Activated CD4-positive, alpha-beta memory T cell treated with anti-CD3 and anti-CD28 coated beads, Interleukin-2, amount 10 ng/mL, durations not matched to agents 7 days and 5 days (primary cell): ENCODE measurements around the gene KIF12. TPM values are rescaled to one million over a fixed set of nuclear protein-coding genes. Genes with fewer than 3 reads are reported as not detected.

Experiments used
- CTCF ChIA-PET: fragments of 350-600 bp; sonication (Branson Sonifier 250); formaldehyde crosslinking; loops from one replicate; lab custom pipeline; 2021; ENCODE audit warnings: antibody characterized with exemption, inconsistent platforms; lab: Charles Lee
- POLR2A ChIA-PET: fragments of 350-600 bp; sonication (Branson Sonifier 250); formaldehyde crosslinking; loops from one replicate; lab custom pipeline; 2021; ENCODE audit warnings: antibody characterized with exemption; lab: Charles Lee
- DNase-seq: peaks from one replicate; pipeline ENCODE4 v3.0.0-alpha.2; 2020
- H3K27ac Mint-ChIP-seq: one replicate; pipeline ENCODE4 v1.8.0; 2021; ENCODE audit warnings: mild to moderate bottlenecking, mixed read lengths
- H3K27me3 Mint-ChIP-seq: one replicate; pipeline ENCODE4 v1.8.0; 2021; ENCODE audit warnings: mixed read lengths
- H3K36me3 Mint-ChIP-seq: one replicate; pipeline ENCODE4 v1.8.0; 2021; ENCODE audit warnings: low read depth, mixed read lengths
- H3K4me1 Mint-ChIP-seq: one replicate; pipeline ENCODE4 v1.8.0; 2021; ENCODE audit warnings: mixed read lengths
- H3K4me3 Mint-ChIP-seq: one replicate; pipeline ENCODE4 v1.8.0; 2021; ENCODE audit warnings: mild to moderate bottlenecking, mixed read lengths
- H3K9me3 Mint-ChIP-seq: one replicate; pipeline ENCODE4 v1.8.0; 2021; ENCODE audit warnings: mixed read lengths
- total RNA-seq, 2 experiments: library from RNA; stranded (reverse); gene quantifications; one replicate each; pipeline ENCODE4 v1.2.3, GENCODE V29; 2021

The KIF12 gene
- total RNA-seq, 2 experiments from 2014 or later: not detected

DNA sequence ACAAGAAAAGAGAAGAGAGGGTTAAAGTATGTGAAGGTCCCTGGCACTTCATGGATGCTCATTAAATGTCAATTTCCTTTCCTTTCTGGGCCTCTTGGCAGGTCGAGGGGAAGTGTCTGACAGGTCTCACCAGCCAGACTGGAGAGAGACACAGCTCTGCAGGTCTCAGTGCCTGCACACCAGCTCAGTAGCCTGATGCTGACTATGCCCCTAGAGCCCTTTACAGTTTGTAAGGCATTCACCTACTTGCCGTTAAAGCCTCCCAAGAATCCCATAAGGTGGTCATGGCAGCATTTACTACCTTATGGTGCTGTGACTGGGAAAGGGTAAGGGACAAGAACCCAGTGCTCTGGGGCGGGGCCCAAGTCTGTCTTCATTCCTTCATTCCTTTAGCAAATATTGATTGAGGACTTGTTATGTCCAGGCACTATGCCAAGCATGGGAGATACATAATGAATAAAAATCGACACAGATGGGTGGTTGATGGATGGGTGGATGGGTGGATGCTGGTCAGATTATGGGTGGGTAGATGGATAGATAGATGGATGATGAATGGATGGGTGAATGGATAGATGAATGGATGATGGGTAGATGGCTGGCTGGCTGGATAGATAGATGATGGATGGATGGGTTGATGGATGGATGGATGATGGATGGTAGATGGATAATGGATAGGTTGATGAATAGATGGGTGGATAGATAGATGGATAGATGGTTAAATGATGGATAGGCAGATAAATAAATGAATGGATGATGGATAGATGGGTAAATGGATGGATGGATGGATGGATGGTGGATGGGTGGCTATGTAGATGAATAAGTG lies 21.3 kb upstream of the KIF12 start:
- Mint-ChIP-seq H3K4me1 (no peaks in the 10 kb centered on the region), H3K9me3 (no peaks in the 10 kb centered on the region), H3K36me3 (no peaks in the 10 kb centered on the region), H3K27ac (no peak overlapping the region), H3K4me3 (no peak overlapping the region), H3K27me3 (peaks cover 12% of the 10 kb centered on the region)
- DNase-seq: no peak
- ChIA-PET CTCF (interaction anchor here (0.8 kb wide), 1 partner anchor 12 kb away, joined by 4 read pairs; no protein-coding TSS in a partner anchor), POLR2A (no interaction called here)

DNA sequence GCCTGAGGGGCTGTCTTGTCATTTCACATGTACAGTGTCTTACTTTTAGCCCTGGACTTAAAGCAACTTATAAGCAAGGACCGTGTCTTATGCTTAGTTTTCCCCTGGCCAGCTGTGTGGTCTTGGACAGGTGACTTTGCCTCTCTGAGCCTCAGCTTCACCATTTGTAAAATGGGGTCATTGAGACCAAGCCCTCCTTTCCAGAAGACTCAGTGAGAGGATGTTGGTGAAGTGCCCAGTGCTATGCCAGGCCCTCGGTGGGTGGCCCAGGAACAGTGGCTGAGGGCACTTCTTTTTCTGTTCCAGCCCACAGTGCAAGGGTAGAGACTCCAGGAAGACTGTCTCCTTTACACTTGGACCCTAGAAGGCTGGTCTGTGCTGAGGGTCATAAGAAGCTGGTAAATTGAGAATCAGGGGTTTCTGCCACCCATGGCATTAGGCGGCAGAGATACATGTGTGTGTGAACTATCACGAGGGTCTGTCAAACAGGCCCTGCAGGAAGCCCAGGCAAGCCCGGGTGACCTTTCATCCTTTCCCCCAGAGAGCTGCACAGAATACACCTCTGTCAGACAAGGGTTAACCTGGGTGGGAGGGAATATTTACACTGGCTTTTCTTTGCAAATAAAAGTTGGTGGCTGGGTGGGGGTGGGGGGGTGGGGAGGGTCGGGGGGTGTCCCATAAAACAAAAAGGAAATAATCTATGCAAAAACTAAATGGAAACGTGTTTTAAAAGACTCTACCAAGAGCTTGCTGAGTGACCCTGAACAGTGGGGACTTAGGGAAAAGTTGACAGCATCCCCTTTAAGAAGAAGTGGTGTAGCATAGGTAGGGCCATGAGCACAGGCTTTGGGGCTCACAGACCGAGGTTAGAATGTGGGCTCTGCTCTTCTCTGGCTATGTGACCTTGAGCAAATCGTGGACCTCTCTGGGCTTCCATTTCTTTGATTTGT lies 20.4 kb upstream of the KIF12 start:
- H3K4me3 Mint-ChIP-seq: no peak overlapping the region
- no peaks in the 10 kb centered on the region for H3K36me3 Mint-ChIP-seq
- ChIA-PET CTCF (interaction anchor here (0.8 kb wide), 1 partner anchor 11 kb away, joined by 4 read pairs; no protein-coding TSS in a partner anchor), POLR2A (no interaction called here)
- peaks cover 12% of the 10 kb centered on the region for H3K27me3 Mint-ChIP-seq
- no peaks in the 10 kb centered on the region for H3K9me3 Mint-ChIP-seq
- H3K27ac Mint-ChIP-seq: no peak overlapping the region
- no peak for DNase-seq
- no peaks in the 10 kb centered on the region for H3K4me1 Mint-ChIP-seq

DNA sequence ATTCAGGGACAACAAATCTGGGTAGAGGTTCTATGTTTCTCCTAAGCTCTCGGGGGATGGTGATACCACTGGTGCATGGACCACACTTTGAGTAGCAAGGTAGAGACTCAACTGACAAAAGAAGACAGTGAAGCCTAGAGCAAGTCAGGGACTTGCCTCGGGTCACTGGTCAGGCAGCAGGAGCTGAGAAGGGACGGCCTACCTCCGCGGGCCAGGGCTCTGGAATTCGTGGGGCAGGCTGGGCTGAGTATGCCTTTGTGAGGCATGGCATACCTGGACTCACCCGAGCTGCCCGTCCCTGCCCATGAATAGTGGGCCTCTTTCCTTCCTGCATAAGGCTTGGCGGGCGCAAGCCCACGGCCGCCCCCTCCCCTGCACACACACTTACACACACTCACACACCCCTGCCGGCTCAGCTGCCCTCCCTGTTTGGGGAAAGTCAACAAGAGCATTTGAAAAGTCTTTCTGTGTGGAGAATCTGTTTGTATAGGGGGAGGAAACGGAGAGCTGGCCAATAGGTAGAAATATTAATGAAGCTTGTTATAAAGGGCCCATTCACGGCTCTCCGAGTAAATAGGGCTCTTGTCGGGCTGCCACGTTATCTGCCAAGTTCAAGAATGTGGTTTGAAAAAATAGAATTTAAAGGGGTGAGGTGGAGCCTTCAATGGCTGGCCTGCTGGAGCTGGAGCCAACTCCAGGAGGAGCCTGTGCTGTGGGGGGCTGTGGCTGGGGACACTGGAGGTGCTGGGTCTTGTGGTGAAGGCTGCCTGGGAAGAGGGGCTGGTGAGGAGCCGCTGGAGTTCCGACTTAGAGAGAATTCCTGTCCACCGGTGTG lies 19.1 kb upstream of the KIF12 start:
- no peaks in the 10 kb centered on the region for H3K9me3 Mint-ChIP-seq

GRCh38 chr9:114117614-114117995 lies 18.5 kb upstream of the KIF12 start:
- Mint-ChIP-seq H3K4me3 (no peak overlapping the region), H3K4me1 (no peaks in the 10 kb centered on the region), H3K27ac (no peak overlapping the region), H3K9me3 (no peaks in the 10 kb centered on the region), H3K27me3 (peaks cover 15% of the 10 kb centered on the region), H3K36me3 (no peaks in the 10 kb centered on the region)
- ChIA-PET CTCF (no interaction called here), POLR2A (no interaction called here)
- no peak for DNase-seq

More for the DNA sequence above, 19.1 kb upstream of the KIF12 start:
- ChIA-PET POLR2A (no interaction called here), CTCF (no interaction called here)
- DNase-seq: no peak
- no peaks in the 10 kb centered on the region for H3K36me3 Mint-ChIP-seq
- no peak overlapping the region for H3K4me3 Mint-ChIP-seq
- no peaks in the 10 kb centered on the region for H3K4me1 Mint-ChIP-seq
- H3K27me3 Mint-ChIP-seq: peaks cover 15% of the 10 kb centered on the region
- no peak overlapping the region for H3K27ac Mint-ChIP-seq

DNA sequence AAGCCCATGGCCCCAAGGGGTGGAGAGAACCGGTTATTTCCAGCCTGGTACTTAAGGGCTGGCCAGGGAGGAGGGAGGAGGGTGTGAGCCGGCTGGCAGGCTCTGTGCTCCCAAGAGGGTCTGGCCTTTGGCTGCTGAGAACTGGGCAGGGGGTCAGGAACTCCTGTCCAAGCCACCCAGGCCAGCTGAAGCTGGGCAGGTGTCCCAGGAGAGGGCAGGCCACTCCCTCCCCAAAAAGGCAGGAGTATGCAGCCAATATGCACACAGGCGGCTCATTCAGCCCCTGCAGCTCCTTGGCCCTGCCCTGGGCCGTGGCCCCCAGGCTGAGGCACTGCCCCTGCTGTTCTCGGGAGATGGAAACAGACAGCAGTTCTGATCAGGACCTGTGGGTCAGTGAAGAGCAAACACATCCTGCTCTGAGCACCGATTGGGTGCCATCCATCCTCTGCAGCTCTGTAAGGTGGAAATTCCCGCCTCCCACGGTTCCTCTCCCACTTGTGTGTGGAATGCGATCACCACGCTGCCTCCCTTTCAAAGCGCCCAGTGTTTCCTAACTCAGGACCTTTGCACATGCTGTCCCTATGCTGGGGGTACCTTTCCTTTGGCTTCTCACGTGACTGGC lies 17.1 kb upstream of the KIF12 start:
- Mint-ChIP-seq H3K27ac (no peak overlapping the region), H3K4me1 (no peaks in the 10 kb centered on the region), H3K36me3 (no peaks in the 10 kb centered on the region), H3K27me3 (peaks cover 15% of the 10 kb centered on the region), H3K4me3 (no peak overlapping the region), H3K9me3 (no peaks in the 10 kb centered on the region)
- no peak for DNase-seq
- ChIA-PET POLR2A (no interaction called here), CTCF (interaction anchor here (2.8 kb wide), 1 partner anchor 175 kb away, joined by 7 read pairs; no protein-coding TSS in a partner anchor)

GRCh38 chr9:114115654-114116125 lies 16.6 kb upstream of the KIF12 start:
- no peaks in the 10 kb centered on the region for H3K9me3 Mint-ChIP-seq
- ChIA-PET POLR2A (no interaction called here), CTCF (interaction anchor here (2.8 kb wide), 1 partner anchor 175 kb away, joined by 7 read pairs; no protein-coding TSS in a partner anchor)
- no peaks in the 10 kb centered on the region for H3K4me1 Mint-ChIP-seq
- peaks cover 14% of the 10 kb centered on the region for H3K27me3 Mint-ChIP-seq
- no peaks in the 10 kb centered on the region for H3K36me3 Mint-ChIP-seq
- no peak overlapping the region for H3K27ac Mint-ChIP-seq
- H3K4me3 Mint-ChIP-seq: no peak overlapping the region
- DNase-seq: no peak

GRCh38 chr9:114114364-114114763 lies 15.3 kb upstream of the KIF12 start:
- CTCF ChIA-PET: no interaction called here
- no peaks in the 10 kb centered on the region for H3K9me3 Mint-ChIP-seq
- H3K4me1 Mint-ChIP-seq: no peaks in the 10 kb centered on the region
- POLR2A ChIA-PET: no interaction called here
- no peak overlapping the region for H3K27ac Mint-ChIP-seq
- no peaks in the 10 kb centered on the region for H3K36me3 Mint-ChIP-seq
- DNase-seq: no peak
- H3K4me3 Mint-ChIP-seq: no peak overlapping the region
- peaks cover 11% of the 10 kb centered on the region for H3K27me3 Mint-ChIP-seq

GRCh38 chr9:114112778-114113584 lies 13.9 kb upstream of the KIF12 start:
- no peaks in the 10 kb centered on the region for H3K4me1 Mint-ChIP-seq
- CTCF ChIA-PET: interaction anchor here (0.9 kb wide), 1 partner anchor 175 kb away, joined by 5 read pairs; no protein-coding TSS in a partner anchor
- POLR2A ChIA-PET: no interaction called here
- H3K9me3 Mint-ChIP-seq: no peaks in the 10 kb centered on the region
- no peak overlapping the region for H3K4me3 Mint-ChIP-seq
- H3K27ac Mint-ChIP-seq: no peak overlapping the region
- H3K27me3 Mint-ChIP-seq: peaks cover 8% of the 10 kb centered on the region
- no peak for DNase-seq
- H3K36me3 Mint-ChIP-seq: no peaks in the 10 kb centered on the region

GRCh38 chr9:114112325-114112724 lies 13.2 kb upstream of the KIF12 start:
- no peaks in the 10 kb centered on the region for H3K4me1 Mint-ChIP-seq
- ChIA-PET CTCF (interaction anchor here (0.9 kb wide), 1 partner anchor 176 kb away, joined by 5 read pairs; no protein-coding TSS in a partner anchor), POLR2A (no interaction called here)
- H3K4me3 Mint-ChIP-seq: no peak overlapping the region
- no peaks in the 10 kb centered on the region for H3K36me3 Mint-ChIP-seq
- H3K9me3 Mint-ChIP-seq: no peaks in the 10 kb centered on the region
- peaks cover 12% of the 10 kb centered on the region for H3K27me3 Mint-ChIP-seq
- H3K27ac Mint-ChIP-seq: no peak overlapping the region
- no peak for DNase-seq

DNA sequence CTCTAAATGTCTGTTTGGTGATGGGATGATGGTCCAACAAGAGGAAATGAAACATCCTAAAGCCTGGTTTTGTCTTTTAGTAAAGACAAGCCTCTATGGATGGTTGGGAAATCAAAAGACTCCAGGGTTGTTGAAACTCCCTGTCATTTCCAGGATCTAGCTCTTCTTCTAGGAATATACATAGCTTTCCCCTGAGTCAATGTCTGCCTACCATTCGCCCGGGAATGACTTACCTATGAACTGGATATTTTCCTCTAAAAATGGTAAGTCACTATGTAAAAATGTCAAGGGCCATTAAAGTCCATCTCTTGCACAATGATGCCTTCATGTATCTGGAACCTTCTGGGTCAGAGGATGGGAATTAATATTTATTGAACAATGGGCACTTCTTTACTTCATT lies 11.1 kb upstream of the KIF12 start:
- Mint-ChIP-seq H3K36me3 (no peaks in the 10 kb centered on the region), H3K27me3 (peaks cover 13% of the 10 kb centered on the region), H3K4me1 (no peaks in the 10 kb centered on the region), H3K4me3 (no peak overlapping the region), H3K9me3 (no peaks in the 10 kb centered on the region), H3K27ac (no peak overlapping the region)
- no peak for DNase-seq
- ChIA-PET POLR2A (interaction anchor here (1.3 kb wide), 1 partner anchor 11 kb away, joined by 3 read pairs; no protein-coding TSS in a partner anchor), CTCF (interaction anchor here (0.6 to 1.0 kb wide), 2 partner anchors 9 to 181 kb away, joined by 3 to 4 read pairs; no protein-coding TSS in a partner anchor)

DNA sequence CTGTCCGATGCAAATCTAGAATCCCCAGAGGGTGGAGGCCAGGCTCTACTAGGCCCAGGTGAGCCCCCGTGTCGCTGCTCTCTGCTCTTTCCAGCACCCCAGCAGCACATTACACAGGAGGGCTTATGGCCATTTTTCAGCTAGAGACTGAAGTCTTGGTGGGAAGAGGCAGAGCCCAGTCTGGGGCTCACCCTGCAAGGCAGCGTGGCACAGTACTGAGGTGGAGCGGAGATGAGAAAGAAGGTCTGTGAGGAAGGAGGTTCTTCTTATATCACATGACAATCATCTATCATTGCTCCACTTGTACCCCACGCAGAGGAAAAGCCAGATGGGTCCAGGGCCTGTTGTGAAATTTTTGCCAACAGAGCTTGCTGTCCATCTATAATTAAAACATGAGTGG lies 10.0 kb upstream of the KIF12 start:
- H3K9me3 Mint-ChIP-seq: no peaks in the 10 kb centered on the region
- ChIA-PET POLR2A (no interaction called here), CTCF (interaction anchor here (1.2 to 3.9 kb wide), 6 partner anchors 10 to 182 kb away, joined by 3 to 34 read pairs (median 6); partner anchors contain the start of gene KIF12)
- no peak overlapping the region for H3K4me3 Mint-ChIP-seq
- DNase-seq: no peak
- no peaks in the 10 kb centered on the region for H3K36me3 Mint-ChIP-seq
- no peaks in the 10 kb centered on the region for H3K4me1 Mint-ChIP-seq
- no peak overlapping the region for H3K27ac Mint-ChIP-seq
- H3K27me3 Mint-ChIP-seq: peaks cover 16% of the 10 kb centered on the region
